Right lobe of liver (tissue), 6 donors: ENCODE data around the gene RDH11. TPM values are rescaled to one million over a fixed set of nuclear protein-coding genes. Genes with fewer than 3 reads are reported as not detected.

Experiments used
- ATAC-seq, 4 donors: fragments of 200-7000 bp; cut with Tn5 transposase; one replicate each; pipeline ENCODE4 v1.9.1; 2020; ENCODE audit warnings: mild to moderate bottlenecking in 4 of 4, moderate library complexity in 4 of 4
- DNase-seq, 3 donors: peaks; one replicate each; pipeline ENCODE4 v3.0.0-alpha.2; 2020
- H3K27ac ChIP-seq, 3 donors: fragments of 200-600 bp; one replicate each; pipeline ENCODE4 v1.8.0; 2022
- H3K27me3 ChIP-seq, 2 donors: fragments of 200-600 bp; one replicate each; pipeline ENCODE4 v1.8.0; 2022
- H3K36me3 ChIP-seq, 4 donors: fragments of 200-600 bp; sonication (generic) in 1 of 4; one replicate each; pipeline versions ENCODE4 v1.5.1 to v1.8.0; 2017 to 2022; ENCODE audit warnings: control low read depth in 1 of 4
- H3K4me1 ChIP-seq, 4 donors: fragments of 200-600 bp; sonication (generic) in 1 of 4; one replicate each; pipeline versions ENCODE4 v1.5.1 to v1.8.0; 2017 to 2022; ENCODE audit warnings: control low read depth in 1 of 4
- H3K4me3 ChIP-seq, 3 donors: fragments of 200-600 bp; one replicate each; pipeline ENCODE4 v1.8.0; 2022
- H3K9me3 ChIP-seq, 4 donors: fragments of 200-600 bp; sonication (generic) in 1 of 4; one replicate each; pipeline versions ENCODE4 v1.5.1 to v1.8.0; 2017 to 2022; ENCODE audit warnings: control low read depth in 1 of 4
- POLR2A ChIP-seq: fragments of 450-650 bp; IDR thresholded peaks from one replicate; pipeline ENCODE4 v1.6.1; 2017; ENCODE audit warnings: antibody characterized with exemption, mild to moderate bottlenecking
- WGBS: methylation state at CpG from one replicate; pipeline ENCODE4 v1.1.6; 2018; ENCODE audit warnings: low coverage, low lambda C conversion rate; ENCODE audit not compliant: insufficient coverage; ENCODE audit errors: missing lambda C conversion rate; 5-methylcytosine and 5-hydroxymethylcytosine counted together
- intact Hi-C, 2 donors: fragments of 100-400 bp; cut with DNase I; formaldehyde crosslinking; loops; one replicate each; pipeline versions ENCODE4 v1.11.2 to v1.14.1; 2022
- total RNA-seq, 6 experiments: library from RNA; depleted of rRNA in 2 of 6; stranded (reverse); fragments of >200 nt in 2 of 6; fragmentation: NEBNext Ultra II Directional in 3 of 6; extraction: Animal tissue kit (Norgen Biotek cat#: 25700) in 3 of 6; gene quantifications; one replicate each; pipeline versions ENCODE4 v1.1.0 to v1.2.4, GENCODE V29; 2016 to 2023
- TF ChIP-seq, protein P1 (sequence below), 4 donors: fragments of 200-600 bp in 3 of 4; fragments of 450-650 bp in 1 of 4; IDR thresholded peaks; one replicate each; pipeline versions ENCODE4 v1.5.1 to v1.8.0; 2016 to 2022; ENCODE audit warnings: antibody characterized with exemption in 4 of 4, mild to moderate bottlenecking in 2 of 4
- donor health status: DM: no; HTN: yes; CAD: no.
- donor health status: DM: no; HTN: no; CAD: no.
- donor health status: DM: no; HTN: no; CAD: no.
- donor health status: DM: no; HTN: yes; CAD: no.
- donor health status: DM: no; HTN: yes; CAD: no.

RDH11 gene
- total RNA-seq, 6 experiments from 2014 or later, result 35.5 to 106 (median 83.4) TPM

DNA sequence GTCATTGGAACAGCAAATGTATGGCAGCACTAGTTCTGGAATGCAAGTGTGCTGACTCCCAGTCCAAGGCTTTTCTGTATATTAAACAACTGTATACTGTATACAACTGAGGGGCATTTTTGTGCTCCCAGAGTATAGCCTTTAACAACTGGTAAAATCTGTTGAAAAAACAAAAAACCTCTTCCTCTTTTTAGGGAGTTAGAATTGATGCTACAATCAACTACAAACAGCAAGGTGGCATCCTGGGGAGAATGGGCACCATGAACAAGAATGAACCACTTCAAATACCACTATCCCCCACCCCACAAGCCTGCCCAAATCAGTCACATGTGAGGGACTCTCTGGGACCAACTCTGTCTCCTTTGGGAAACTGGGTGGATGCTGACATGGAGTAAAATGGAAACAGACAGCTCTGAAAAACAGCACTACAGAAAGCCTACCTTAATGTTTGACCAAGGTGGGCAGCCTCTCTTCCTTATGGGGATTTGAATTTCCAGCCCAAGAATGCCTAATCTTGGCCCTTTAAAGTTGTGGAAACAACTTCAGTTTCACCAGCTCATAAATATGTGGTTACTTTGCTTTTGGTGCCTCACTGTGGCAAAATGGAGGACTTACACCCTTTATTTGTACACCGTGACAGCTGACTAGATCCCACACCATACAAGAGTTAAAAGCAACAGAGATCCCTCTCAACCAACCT, 28.7 kb downstream of the RDH11 start:
- intact Hi-C loops, result loop anchor here (10.0 kb wide), 2 partner anchors 82 to 92 kb away; no protein-coding TSS in a partner anchor
- no peak for TF ChIP-seq POLR2A
- TF ChIP-seq, protein P1, sequence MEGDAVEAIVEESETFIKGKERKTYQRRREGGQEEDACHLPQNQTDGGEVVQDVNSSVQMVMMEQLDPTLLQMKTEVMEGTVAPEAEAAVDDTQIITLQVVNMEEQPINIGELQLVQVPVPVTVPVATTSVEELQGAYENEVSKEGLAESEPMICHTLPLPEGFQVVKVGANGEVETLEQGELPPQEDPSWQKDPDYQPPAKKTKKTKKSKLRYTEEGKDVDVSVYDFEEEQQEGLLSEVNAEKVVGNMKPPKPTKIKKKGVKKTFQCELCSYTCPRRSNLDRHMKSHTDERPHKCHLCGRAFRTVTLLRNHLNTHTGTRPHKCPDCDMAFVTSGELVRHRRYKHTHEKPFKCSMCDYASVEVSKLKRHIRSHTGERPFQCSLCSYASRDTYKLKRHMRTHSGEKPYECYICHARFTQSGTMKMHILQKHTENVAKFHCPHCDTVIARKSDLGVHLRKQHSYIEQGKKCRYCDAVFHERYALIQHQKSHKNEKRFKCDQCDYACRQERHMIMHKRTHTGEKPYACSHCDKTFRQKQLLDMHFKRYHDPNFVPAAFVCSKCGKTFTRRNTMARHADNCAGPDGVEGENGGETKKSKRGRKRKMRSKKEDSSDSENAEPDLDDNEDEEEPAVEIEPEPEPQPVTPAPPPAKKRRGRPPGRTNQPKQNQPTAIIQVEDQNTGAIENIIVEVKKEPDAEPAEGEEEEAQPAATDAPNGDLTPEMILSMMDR (IDR thresholded peaks at IDR 0.05), result peak; percentile 52 to 76 (median 58)

DNA sequence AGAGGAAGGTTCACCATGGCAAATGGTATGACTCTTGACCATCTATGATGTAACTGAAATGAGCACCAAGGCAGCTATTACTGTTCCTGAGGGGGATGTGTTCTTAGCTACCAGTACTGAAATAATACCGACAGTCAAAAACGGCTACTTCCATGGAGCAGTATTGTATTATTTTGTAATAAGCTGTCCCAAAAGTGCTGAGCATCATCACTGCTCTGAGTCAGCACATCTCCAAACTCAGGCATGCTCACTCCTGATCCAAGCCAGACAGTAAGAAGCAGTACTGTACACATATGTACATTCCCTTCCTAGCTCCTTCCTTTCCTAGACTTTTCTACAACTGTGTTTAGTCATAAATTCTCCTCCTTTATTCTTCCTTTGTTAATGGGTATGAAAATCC, 29.7 kb downstream of the RDH11 start:
- H3K36me3 ChIP-seq, result no peaks in the 10 kb centered on the region
- no peaks in the 10 kb centered on the region for H3K27me3 ChIP-seq
- WGBS, result 80% methylated on average over 2 of the region's 2 CpGs
- ATAC-seq (peak in 1 of 4 donors; percentile 27), DNase-seq (no peak)
- H3K9me3 ChIP-seq, result no peaks in the 10 kb centered on the region
- peaks cover 0 to 5% (median 0%) of the 10 kb centered on the region in 4 donors for H3K4me1 ChIP-seq
- intact Hi-C loops, result loop anchor here (10.0 kb wide), 2 partner anchors 81 to 91 kb away; no protein-coding TSS in a partner anchor
- TF ChIP-seq, protein P1 (IDR thresholded peaks at IDR 0.05), result no peak
- no peak for TF ChIP-seq POLR2A
- H3K27ac ChIP-seq, result no peak overlapping the region
- H3K4me3 ChIP-seq, result no peak overlapping the region

More for the DNA sequence above, 28.7 kb downstream of the RDH11 start:
- Histone ChIP-seq H3K27ac (no peak overlapping the region), H3K4me1 (peaks cover 0 to 5% (median 0%) of the 10 kb centered on the region in 4 donors), H3K27me3 (no peaks in the 10 kb centered on the region), H3K4me3 (no peak overlapping the region), H3K9me3 (no peaks in the 10 kb centered on the region), H3K36me3 (no peaks in the 10 kb centered on the region)
- no peak for DNase-seq
- 8% methylated on average over 1 of the region's 1 CpG for WGBS
- ATAC-seq, result peak; percentile 80 to 94 (median 86)

DNA sequence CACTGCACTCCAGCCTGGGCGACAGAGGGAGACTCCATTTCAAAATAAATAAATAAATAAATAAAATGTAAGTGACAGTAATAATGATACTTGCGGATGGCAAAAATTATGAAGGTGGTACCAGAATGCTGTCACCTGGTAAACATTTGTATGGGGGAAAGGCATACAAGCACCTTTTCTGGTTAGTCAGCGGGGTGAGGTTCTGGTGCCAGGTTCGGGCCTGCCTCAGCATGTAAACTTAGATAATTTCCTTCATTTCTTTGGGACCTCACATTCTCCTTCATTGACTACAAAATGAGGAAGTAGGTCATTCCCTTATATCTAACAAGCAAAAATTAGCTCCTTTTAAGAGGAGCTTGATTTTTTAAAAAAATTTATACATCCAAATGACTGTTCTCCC, 31.9 kb downstream of the RDH11 start:
- no peak overlapping the region for H3K27ac ChIP-seq
- TF ChIP-seq, protein P1 (IDR thresholded peaks at IDR 0.05), result no peak
- TF ChIP-seq POLR2A, result no peak
- DNase-seq (no peak), ATAC-seq (no peak)
- H3K9me3 ChIP-seq, result no peaks in the 10 kb centered on the region
- H3K36me3 ChIP-seq, result peaks cover 0 to 10% (median 4%) of the 10 kb centered on the region in 4 donors
- 87% methylated on average over 4 of the region's 4 CpGs for WGBS
- intact Hi-C loops, result loop anchor here (10.0 kb wide), 2 partner anchors 79 to 89 kb away; no protein-coding TSS in a partner anchor
- H3K4me3 ChIP-seq, result no peak overlapping the region
- peaks cover 0 to 5% (median 0%) of the 10 kb centered on the region in 4 donors for H3K4me1 ChIP-seq
- H3K27me3 ChIP-seq, result no peaks in the 10 kb centered on the region

DNA sequence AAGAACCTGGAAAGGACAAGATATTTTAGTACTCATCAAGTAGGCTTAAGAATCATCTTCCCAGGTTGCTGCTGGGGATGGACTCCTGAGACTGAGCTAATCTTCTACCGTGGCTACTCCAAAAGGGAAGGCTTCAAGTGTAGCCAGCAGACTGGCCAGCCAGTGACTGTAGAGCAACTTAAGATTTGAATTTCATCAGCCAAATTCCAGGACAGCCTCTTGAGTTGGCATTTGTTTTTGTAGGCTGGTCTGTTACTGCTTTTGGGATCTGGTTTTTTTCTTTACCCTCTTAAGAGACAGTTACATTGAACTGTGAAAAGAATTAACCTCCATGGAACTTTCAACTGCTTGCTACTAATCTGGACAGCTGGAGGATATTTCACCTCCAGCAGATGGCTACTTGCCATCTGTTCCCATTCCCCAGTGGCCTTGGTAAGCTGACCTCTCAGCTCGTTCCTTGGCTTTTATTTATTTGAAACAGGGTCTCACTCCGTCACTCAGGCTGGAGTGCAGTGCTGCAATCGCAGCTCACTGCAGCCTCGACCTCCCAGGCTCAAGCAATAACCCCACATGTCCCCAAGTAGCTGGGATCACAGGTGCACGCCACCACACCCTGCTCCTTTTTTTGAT, 41.8 kb downstream of the RDH11 start:
- no peak for TF ChIP-seq POLR2A
- TF ChIP-seq, protein P1 (IDR thresholded peaks at IDR 0.05), result no peak
- Histone ChIP-seq H3K27me3 (no peaks in the 10 kb centered on the region), H3K4me3 (no peak overlapping the region), H3K36me3 (peaks cover 7 to 79% (median 28%) of the 10 kb centered on the region in 4 donors), H3K27ac (no peak overlapping the region), H3K4me1 (no peaks in the 10 kb centered on the region), H3K9me3 (no peaks in the 10 kb centered on the region)
- intact Hi-C loops, result no loop called here
- no peak for ATAC-seq
- no CpG with 5 or more reads among the region's 6 CpGs for WGBS
- DNase-seq, result no peak
